Measurements from ENCODE around the gene MRPS16. TPM values are rescaled to one million over a fixed set of nuclear protein-coding genes. Genes with fewer than 3 reads are reported as not detected.

The MRPS16 gene
- total and polyA plus RNA-seq, 9 of the 15 experiments (the other 6 are each of a cell fraction or from before 2014, with no cell fraction given): 65.0 to 239 (median 146) TPM

DNA sequence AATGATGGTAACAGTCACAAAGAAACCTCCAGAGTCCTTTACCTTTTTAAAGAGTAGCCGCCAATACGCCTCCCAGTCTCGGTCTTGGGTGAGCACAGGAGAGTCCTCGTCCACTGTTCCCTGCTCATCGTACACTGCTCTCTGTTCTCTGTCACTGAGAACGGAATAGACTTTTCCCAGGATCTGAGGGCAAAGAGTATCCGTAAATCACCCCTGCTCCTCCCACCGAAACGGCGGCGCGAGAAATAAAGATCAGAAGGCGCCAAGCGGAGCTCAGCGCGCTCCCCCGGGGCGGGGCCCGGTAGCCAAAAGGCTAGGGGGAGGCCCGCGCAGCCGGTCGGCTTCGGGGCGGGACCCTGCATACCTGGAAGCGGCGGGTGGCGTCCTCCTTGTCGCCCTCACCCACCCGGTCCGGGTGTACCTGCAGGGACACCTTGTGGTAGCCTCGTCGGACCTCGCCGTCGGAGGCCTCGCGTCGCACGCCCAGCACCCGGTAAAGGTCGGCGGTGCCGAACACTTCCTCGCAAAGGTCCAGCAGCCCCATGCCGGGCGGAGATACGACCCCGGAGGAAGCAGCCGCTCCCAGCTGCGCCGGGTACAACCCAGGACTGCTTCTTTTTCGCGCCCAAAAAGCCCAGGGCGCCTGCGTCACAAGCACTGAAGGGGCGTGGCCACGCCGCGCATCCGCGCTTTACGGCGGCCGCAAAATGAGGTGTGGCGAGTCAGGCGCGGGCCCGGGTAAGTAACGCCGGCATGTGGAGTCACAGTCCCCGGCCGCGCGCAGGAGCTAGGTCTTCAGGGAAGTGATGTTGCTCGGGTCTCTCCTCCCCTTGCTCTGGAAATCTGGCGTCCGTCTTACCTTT, 5.6 kb downstream of the MRPS16 start, which contains the start of gene DNAJC9 (continued):
- TF ChIP-seq, protein P1, sequence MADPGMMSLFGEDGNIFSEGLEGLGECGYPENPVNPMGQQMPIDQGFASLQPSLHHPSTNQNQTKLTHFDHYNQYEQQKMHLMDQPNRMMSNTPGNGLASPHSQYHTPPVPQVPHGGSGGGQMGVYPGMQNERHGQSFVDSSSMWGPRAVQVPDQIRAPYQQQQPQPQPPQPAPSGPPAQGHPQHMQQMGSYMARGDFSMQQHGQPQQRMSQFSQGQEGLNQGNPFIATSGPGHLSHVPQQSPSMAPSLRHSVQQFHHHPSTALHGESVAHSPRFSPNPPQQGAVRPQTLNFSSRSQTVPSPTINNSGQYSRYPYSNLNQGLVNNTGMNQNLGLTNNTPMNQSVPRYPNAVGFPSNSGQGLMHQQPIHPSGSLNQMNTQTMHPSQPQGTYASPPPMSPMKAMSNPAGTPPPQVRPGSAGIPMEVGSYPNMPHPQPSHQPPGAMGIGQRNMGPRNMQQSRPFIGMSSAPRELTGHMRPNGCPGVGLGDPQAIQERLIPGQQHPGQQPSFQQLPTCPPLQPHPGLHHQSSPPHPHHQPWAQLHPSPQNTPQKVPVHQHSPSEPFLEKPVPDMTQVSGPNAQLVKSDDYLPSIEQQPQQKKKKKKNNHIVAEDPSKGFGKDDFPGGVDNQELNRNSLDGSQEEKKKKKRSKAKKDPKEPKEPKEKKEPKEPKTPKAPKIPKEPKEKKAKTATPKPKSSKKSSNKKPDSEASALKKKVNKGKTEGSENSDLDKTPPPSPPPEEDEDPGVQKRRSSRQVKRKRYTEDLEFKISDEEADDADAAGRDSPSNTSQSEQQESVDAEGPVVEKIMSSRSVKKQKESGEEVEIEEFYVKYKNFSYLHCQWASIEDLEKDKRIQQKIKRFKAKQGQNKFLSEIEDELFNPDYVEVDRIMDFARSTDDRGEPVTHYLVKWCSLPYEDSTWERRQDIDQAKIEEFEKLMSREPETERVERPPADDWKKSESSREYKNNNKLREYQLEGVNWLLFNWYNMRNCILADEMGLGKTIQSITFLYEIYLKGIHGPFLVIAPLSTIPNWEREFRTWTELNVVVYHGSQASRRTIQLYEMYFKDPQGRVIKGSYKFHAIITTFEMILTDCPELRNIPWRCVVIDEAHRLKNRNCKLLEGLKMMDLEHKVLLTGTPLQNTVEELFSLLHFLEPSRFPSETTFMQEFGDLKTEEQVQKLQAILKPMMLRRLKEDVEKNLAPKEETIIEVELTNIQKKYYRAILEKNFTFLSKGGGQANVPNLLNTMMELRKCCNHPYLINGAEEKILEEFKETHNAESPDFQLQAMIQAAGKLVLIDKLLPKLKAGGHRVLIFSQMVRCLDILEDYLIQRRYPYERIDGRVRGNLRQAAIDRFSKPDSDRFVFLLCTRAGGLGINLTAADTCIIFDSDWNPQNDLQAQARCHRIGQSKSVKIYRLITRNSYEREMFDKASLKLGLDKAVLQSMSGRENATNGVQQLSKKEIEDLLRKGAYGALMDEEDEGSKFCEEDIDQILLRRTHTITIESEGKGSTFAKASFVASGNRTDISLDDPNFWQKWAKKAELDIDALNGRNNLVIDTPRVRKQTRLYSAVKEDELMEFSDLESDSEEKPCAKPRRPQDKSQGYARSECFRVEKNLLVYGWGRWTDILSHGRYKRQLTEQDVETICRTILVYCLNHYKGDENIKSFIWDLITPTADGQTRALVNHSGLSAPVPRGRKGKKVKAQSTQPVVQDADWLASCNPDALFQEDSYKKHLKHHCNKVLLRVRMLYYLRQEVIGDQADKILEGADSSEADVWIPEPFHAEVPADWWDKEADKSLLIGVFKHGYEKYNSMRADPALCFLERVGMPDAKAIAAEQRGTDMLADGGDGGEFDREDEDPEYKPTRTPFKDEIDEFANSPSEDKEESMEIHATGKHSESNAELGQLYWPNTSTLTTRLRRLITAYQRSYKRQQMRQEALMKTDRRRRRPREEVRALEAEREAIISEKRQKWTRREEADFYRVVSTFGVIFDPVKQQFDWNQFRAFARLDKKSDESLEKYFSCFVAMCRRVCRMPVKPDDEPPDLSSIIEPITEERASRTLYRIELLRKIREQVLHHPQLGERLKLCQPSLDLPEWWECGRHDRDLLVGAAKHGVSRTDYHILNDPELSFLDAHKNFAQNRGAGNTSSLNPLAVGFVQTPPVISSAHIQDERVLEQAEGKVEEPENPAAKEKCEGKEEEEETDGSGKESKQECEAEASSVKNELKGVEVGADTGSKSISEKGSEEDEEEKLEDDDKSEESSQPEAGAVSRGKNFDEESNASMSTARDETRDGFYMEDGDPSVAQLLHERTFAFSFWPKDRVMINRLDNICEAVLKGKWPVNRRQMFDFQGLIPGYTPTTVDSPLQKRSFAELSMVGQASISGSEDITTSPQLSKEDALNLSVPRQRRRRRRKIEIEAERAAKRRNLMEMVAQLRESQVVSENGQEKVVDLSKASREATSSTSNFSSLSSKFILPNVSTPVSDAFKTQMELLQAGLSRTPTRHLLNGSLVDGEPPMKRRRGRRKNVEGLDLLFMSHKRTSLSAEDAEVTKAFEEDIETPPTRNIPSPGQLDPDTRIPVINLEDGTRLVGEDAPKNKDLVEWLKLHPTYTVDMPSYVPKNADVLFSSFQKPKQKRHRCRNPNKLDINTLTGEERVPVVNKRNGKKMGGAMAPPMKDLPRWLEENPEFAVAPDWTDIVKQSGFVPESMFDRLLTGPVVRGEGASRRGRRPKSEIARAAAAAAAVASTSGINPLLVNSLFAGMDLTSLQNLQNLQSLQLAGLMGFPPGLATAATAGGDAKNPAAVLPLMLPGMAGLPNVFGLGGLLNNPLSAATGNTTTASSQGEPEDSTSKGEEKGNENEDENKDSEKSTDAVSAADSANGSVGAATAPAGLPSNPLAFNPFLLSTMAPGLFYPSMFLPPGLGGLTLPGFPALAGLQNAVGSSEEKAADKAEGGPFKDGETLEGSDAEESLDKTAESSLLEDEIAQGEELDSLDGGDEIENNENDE (IDR thresholded peaks at IDR 0.05; ENCODE audit: low read depth, low read length): no peak
- TF ChIP-seq, protein P2, sequence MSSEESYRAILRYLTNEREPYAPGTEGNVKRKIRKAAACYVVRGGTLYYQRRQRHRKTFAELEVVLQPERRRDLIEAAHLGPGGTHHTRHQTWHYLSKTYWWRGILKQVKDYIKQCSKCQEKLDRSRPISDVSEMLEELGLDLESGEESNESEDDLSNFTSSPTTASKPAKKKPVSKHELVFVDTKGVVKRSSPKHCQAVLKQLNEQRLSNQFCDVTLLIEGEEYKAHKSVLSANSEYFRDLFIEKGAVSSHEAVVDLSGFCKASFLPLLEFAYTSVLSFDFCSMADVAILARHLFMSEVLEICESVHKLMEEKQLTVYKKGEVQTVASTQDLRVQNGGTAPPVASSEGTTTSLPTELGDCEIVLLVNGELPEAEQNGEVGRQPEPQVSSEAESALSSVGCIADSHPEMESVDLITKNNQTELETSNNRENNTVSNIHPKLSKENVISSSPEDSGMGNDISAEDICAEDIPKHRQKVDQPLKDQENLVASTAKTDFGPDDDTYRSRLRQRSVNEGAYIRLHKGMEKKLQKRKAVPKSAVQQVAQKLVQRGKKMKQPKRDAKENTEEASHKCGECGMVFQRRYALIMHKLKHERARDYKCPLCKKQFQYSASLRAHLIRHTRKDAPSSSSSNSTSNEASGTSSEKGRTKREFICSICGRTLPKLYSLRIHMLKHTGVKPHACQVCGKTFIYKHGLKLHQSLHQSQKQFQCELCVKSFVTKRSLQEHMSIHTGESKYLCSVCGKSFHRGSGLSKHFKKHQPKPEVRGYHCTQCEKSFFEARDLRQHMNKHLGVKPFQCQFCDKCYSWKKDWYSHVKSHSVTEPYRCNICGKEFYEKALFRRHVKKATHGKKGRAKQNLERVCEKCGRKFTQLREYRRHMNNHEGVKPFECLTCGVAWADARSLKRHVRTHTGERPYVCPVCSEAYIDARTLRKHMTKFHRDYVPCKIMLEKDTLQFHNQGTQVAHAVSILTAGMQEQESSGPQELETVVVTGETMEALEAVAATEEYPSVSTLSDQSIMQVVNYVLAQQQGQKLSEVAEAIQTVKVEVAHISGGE (CRISPR knock-in tag; IDR thresholded peaks at IDR 0.05): peak in 1 of 3 experiments; percentile 80; a peak in 2 of 6 replicates
- TF ChIP-seq FOXJ3 (CRISPR knock-in tag; IDR thresholded peaks at IDR 0.05) (no peak), THRAP3 (IDR thresholded peaks at IDR 0.05; ENCODE audit: borderline replicate concordance) (no peak; the same call in 1 of the 2 replicates), HDAC2 (IDR thresholded peaks at IDR 0.05) (peak; percentile 53; the same call in 1 of the 2 replicates), CBX1 (IDR thresholded peaks at IDR 0.05; ENCODE audit: low read depth) (peak; percentile 96), ZNF197 (CRISPR knock-in tag; IDR thresholded peaks at IDR 0.05; ENCODE audit: low read depth) (no peak), HEY1 (CRISPR knock-in tag; IDR thresholded peaks at IDR 0.05; ENCODE audit: borderline replicate concordance) (no peak; the same call in 1 of the 2 replicates), NCOA6 (IDR thresholded peaks at IDR 0.05) (no peak), U2AF1 (optimal IDR thresholded peaks at IDR 0.05; ENCODE audit: low read depth, low read length) (peak; percentile 97), NFYB (IDR thresholded peaks at IDR 0.05; ENCODE audit: extremely low read depth, insufficient read length) (no peak), MCM5 (IDR thresholded peaks at IDR 0.05; ENCODE audit: low read depth) (no peak)
